ENCODE data around the gene RAMP1.

The RAMP1 gene

GRCh38 chr2:237895544-237896506 lies 36.4 kb downstream of the RAMP1 start:
- Histone ChIP-seq H3K4me3 (peak overlapping the region; percentile 4), H3K27ac (peak overlapping the region; percentile 98 to 99)
- peak; percentile 94 for DNase-seq (ENCODE audit: low spot score)
- TF ChIP-seq CTCF (IDR thresholded peaks at IDR 0.05): no peak

- DNase-seq (ENCODE audit: low spot score): no peak
- no peak for TF ChIP-seq CTCF (IDR thresholded peaks at IDR 0.05)
- no peak overlapping the region for H3K4me3 ChIP-seq
- peak overlapping the region; percentile 98 to 99 for H3K27ac ChIP-seq
These were observed 37.1 kb downstream of the RAMP1 start for GRCh38 chr2:237896507-237896892.

- no peak for TF ChIP-seq CTCF (IDR thresholded peaks at IDR 0.05)
- no peak for DNase-seq (ENCODE audit: low spot score)
- Histone ChIP-seq H3K4me3 (no peak overlapping the region), H3K27ac (peak overlapping the region; percentile 98 to 99)
These were observed 37.5 kb downstream of the RAMP1 start for GRCh38 chr2:237896956-237897355.

GRCh38 chr2:237898057-237898414 lies 38.6 kb downstream of the RAMP1 start:
- TF ChIP-seq CTCF (IDR thresholded peaks at IDR 0.05): no peak
- peak overlapping the region; percentile 98 to 99 for H3K27ac ChIP-seq
- no peak overlapping the region for H3K4me3 ChIP-seq
- no peak for DNase-seq (ENCODE audit: low spot score)

GRCh38 chr2:237900891-237901831 lies 41.7 kb downstream of the RAMP1 start:
- no peak for DNase-seq (ENCODE audit: low spot score)
- Histone ChIP-seq H3K4me3 (no peak overlapping the region), H3K27ac (peak overlapping the region; percentile 93 to 98)
- TF ChIP-seq CTCF (IDR thresholded peaks at IDR 0.05): no peak

GRCh38 chr2:237901932-237902850 lies 42.8 kb downstream of the RAMP1 start:
- Histone ChIP-seq H3K4me3 (no peak overlapping the region), H3K27ac (peak overlapping the region; percentile 93 to 98)
- DNase-seq (ENCODE audit: low spot score): no peak
- no peak for TF ChIP-seq CTCF (IDR thresholded peaks at IDR 0.05)

Measured in coronary artery (tissue), 2 donors.